T follicular helper cell (primary cell): ENCODE data around the gene SLC16A3.
"Not testable (repeated sequence)": the region's sequence is repeated elsewhere in the genome, so short reads cannot be mapped to it uniquely, and the experiment has no call there.

Experiments used
- DNase-seq: peaks from one replicate; pipeline ENCODE4 v3.0.0-alpha.2; 2020; ENCODE audit warnings: low read depth

Gene SLC16A3

DNA sequence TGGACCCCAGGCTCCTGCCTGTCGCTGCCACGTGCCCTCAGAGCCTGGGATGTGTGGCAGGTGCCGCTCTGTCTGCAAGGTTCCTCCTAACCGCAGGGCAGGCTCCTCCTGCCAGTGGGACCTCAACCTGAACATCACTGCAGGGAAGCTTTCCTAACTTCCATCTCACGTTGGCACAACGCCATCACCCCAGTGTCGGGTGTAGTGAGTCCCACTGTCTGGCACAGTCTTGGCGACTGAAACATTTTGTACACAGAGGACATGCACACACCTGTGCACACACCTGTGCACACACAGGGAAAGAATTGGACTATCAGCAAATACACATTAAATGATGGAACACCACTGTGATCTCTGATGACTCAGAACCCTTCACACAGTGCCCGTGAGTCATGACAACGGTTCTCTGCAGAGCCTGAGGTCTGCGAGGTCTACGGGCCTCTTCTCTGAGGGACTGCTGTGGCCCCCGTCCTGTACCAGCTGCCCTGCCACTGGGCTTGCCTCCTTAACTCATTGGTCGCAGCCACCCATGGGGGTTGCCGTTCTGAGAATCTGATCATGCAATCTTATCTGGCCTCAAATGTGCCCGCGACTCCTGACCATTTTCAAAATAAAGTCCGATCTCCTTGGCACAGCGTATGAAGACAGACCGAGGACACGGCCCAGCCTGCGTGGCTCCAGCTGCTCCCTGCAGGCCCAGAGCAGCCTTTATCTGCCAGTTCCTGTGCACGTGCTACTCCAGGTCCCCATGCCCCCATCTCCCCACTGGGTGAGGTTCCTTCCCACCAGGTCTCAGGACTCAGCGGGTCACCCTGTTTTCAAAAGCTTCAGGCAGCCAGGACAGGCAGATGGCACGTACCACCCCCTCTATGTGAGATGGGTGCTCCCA is 23.8 kb upstream of the SLC16A3 start:
- no peak for DNase-seq

DNA sequence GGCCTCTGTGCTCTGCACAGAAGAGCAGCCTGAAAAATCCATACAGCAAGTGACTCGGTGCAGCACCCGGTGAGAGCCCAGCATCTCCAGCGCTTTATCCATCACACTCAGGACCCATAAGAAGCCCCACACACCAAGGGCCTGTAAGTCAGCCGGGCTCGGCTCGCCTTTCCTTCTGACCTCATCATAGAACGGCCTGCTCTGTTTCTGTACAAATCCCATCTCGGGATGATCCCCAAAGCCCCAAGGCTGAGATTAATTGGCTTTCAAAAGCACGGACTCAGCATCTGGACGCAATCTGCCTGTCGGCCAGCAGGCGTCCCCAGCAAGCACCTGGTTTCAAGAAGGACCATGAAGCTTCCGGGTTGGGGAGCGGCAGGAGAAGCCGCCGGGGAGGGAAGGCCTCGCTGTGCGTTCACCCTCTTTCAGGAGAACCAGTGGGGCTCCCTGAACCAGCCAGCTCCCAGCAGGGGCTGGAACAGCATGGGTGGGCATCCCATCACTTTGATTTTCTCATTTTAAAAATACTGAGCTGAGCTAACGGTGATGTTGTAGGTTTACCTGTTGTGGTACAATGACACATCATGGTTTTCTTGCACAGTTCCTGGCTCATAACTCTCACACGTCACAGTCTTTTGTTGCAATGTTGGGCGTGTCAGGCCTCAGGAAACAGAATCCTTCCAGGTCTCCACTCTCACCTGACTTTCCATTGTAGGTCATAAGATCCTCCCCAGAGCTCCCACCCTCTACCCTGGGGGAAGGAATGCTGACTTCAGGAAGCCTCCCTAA is 22.9 kb upstream of the SLC16A3 start:
- peak; percentile 67 for DNase-seq

DNA sequence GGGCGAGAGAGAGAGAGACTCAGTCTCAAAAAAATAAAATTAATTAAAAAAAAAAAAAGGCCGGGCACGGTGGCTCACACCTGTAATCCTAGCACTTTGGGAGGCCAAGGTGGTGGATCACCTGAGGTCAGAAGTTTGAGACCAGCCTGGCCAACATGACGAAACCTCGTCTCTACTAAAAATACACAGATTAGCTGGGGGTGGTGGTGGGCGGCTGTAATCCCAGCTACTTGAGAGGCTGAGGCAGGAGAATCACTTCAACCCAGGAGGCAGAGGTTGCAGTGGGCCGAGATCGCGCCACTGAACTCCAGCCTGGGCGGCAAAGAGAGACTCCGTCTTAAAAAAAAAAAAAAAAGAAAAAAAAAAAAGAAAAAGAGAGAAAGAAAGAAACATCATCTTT is 18.2 kb upstream of the SLC16A3 start:
- DNase-seq: not testable (repeated sequence)

DNA sequence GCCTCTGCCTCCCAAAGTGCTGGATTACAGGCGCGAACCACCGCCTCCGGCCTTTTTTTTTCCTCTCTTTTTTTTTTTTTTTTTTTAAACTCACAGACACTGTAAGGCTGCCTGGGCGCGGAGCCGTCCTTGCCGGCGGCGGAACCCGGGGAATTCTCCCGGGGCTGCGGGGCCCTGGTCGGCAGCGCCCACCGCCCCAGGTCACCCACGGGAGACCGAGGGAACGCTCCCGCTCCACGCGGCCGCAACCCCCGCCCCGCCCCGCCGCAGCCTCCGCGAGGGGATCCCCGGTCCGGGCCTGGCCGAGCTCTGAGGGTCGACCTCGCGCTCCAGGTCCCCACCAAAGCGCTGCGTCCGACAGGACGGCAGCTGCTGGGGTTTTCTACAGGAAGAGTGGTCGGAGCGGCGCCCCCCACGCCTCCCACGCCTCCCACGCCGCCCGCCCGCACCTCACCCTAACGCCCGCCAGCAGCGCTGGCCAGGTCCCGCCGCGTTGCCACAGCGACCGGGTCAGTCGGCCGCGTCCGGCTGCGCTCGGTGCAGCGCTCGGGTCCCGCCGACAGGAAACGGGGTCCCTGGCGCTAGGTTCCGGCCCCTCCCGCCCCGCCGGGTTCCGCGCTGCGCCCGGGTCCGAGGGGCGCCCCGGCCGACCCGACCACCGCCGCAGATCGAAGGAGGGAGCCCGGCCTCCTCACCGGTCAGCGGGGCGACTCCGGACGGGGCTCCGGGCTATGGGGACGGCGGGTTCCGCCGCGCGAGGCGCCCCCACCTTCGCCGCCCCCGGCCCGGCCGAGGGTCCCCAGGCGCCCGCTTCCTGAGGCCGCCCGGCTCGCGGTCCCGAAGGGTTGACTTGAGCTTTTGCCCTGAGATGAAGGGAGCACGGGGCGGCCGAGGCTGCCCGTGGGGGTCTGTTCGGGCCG is 16.3 kb upstream of the SLC16A3 start, which contains the start of gene CCDC57:
Gene CCDC57 (minus strand): TSS at position 512 of the 920 bp plus-strand sequence. CDS start 10,898 bp downstream, outside the sequence.
- DNase-seq: no peak

DNA sequence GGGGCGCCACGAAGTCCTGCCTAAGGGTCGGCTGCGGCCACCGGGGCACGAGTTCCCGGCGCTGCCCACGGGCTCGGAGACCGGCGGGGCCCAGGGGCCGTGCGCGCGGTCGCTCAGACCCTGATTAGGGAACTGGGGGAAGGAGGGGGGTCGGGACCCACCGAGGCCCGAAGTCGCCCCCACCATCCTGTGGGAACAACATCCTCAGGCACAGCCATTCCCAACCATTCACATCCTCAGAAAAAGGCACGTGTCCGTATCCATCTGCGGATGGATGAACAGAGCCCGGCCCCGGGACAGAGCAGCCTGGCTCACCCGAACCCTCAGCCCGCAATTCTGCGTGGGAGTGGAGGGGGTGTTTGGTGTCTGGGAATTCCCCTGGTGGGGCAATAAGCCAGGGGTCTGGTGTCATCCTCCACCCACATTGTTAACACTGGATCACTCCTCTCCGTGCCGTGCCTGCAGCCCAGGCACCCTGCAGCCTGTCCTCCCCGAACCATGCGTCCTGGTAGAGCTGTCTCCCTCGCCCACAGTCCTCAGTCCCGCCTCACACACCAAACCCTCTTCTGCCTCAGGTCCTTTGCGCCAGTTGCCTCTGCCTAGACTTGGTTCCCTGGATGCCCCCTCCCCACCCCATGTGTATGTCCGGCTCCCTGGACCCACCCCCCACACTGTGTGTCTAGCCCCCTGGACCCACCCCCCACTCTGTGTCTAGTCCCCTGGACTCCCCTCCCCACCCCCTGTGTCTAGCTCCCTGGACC is 15.4 kb upstream of the SLC16A3 start:
- peak; percentile 36 for DNase-seq

DNA sequence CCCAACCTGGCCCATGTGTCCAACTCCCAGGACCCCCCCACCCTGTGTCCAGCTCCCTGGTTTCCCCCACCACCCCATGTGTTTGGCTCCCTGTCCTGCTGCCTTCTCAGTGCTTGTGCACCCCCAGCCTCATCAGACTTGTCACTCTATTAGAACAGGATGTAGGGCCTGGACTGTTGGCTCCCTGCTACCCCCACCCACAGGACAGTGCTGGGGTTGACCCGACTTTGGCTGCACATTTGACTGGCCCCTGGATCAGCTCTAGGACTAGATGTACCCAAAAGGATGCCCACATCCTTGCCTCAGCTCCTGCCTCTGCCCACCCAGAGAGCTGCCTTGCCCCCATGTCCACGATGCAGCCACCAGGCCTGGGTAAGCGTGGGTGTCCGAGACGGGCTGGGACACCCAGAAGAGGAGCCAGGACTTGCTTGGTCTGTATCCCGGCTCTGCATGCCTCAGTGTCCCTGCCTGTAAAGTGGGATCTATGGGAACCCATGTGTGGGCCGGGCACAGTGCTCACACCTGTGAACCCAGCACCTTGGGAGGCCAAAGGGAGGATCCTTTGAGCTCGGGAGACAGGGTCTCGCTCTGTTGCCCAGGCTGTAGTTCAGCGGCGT is 14.7 kb upstream of the SLC16A3 start:
- DNase-seq: no peak

DNA sequence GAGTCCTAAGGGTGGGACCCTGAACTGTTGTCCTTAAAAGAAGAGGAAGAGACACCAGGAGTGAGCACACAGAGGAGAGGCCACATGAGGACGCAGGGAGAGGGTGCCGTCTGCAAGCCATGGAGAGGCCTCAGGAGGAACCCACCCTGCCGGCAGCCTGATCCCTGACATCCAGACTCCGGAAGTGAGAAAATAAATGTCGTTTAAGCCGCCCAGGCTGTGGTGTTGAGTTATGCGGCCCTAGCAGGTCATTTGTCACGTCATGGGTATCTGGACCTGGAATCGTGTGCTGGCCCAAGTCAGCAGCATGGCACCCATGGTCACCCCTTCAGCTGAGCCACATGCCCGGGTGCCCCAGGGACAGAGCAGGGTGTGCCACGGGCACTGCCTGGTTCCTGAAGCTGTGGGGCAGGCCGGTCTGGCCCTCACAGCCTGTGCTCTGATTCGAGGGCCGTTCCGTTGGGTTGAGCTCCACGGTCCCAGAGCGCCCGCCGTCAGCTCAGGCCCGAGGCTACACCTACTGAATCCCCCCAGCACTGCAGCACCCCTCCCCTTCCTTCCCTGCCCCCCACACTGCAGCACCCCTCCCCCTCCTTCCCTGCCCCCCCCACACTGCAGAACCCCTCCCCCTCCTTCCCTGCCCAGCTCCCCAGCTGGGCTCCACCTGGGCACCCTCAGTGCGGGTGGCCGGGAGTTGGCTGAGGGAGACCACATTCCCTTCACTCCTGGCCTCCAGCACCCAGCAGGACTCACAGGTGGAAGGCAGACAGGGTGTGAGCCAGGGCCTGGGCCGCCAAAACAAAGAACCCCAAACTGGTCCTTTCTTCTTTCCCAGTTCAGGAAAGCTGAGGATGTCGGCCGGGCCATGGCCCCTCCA is 13.5 kb upstream of the SLC16A3 start:
- no peak for DNase-seq

DNA sequence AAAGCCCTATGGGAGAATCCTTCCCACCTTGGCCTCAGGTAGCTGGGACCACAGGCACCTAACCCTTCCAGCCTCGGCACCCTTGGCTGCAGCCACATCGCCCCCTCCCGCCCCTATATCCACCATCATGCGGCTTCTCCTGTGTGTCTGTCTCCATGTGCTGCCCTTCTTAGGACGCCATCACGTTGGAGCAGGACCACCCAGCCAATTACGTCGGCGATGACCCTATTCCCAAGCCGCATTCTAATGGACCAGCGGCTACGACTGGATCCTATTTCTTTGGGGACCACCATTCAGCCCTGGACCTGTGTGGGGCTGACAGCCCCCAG is 12.9 kb upstream of the SLC16A3 start:
- no peak for DNase-seq

DNA sequence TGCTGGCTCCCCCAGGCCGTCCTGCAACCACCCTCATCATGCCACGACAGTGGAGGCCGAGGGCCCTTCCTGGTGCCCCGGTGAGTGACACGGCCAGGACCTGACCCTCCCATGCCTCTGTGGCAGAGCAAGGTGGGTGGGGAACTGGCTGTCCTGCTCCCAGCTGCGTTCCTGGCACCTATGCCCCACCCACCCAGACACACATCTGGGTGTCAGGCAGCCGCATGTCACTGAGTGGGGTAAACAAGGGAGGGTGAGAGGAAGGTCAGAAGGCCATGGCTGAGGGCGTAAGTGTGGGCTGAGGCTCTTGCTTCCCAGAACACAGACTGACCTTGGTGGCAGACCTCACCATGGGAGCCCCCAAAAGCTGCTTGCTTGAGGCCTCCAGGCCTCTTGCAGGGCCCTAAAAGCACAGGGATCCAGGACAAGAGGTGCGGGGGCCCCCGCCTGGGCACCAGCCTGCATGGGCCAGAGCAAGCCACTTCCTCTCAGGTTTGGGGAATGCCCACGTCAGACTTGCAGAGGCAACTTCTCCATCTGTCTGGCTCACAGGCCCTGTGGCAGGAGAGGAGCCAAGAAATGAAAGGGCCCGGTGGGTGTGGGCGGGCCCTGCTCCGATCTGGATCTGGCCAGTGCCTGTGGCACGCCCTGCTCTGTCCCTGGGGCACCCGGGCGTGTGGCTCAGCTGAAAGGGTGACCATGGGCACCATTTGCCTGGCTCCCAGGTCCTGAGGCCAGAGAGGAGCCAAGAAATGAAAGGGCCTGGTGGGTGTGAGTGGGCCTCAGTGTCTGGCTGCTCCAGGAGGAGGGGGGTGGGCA is 12.3 kb upstream of the SLC16A3 start:
- DNase-seq: no peak

DNA sequence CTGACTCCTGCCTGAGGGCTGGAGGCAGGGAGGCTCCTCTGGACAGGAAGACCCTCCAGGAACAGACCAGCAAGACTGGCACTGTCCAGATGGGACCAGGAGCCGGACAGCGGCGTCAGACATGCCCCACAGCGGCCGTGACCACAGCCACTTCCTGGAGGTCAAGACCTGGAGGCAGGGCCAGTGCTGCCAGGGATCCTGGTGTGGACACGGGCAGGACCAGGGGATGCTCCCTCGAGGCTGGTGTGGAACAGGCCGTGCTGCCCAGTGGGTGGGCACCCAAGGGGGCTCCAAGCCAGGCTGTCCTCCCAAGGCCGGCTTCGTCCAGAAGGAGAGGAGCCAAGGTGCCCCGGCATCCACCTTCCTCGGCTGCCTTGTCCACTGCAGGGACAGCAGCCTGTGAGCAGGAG is 11.7 kb upstream of the SLC16A3 start:
- DNase-seq: no peak

DNA sequence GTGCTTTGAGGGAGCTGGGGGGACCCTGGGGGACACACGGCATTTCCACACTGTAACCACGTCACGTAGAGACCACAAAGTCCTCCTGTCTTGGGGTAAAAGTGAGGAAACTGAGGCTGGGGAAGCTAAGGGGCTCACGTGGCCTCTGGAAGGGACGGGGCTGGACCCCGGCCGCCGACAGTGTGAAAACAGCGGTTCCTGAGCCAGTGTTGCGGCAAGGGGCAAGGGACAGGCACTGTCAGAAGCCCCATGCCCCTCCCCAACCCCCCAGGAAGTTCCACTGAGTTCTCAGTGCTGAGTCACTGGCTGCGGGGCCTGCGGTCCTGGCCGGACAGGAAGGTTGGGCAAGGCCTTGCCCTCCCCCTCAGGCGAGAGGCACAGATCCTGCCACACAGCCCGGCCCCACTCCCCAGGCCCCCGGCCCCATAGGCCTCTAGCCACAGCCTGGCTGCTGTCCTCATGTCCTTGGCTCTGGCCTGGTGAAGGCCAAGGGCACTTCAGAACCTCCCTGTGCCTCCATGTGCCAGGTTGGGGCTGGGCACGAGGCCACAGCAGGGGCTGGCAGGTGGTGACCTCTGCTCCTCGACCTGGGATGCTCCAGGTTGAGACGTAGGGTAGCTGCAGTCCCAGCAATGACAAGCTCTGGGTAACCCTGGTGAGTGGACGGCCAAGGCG is 11.2 kb upstream of the SLC16A3 start:
- DNase-seq: no peak

DNA sequence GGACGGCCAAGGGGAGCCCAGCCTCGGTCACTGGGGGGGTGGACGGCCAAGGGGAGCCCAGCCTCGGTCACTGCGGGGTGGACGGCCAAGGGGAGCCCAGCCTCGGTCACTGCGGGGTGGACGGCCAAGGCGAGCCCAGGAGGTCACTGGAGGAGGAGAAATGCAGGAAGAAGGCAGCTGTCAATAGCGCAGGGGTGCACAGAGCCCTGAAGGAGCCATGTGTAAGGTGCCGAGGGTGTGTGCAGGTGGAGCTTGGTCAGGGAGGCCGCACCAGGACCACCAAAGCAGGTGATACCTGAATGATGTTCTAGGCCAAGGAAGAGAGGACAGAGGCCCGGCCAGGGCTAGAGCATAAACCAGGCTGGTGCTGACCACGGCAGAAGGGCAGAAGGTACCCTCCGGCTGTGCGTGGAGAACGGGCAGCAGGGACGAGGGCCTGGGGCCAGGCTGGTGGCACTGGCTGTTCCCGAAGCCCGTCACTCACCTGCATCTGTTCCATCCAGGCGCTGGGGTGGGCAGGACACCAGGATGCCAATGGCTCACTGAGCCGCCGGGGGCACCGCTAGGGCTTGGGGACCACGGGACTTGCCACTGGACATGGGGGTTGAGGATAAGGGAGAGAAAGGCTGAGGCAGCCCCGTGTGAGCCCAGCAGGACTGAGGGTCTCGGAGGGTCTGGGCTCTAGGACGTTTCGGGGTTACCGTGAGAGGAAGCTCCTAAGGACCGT is 10.3 kb upstream of the SLC16A3 start:
- DNase-seq: no peak

DNA sequence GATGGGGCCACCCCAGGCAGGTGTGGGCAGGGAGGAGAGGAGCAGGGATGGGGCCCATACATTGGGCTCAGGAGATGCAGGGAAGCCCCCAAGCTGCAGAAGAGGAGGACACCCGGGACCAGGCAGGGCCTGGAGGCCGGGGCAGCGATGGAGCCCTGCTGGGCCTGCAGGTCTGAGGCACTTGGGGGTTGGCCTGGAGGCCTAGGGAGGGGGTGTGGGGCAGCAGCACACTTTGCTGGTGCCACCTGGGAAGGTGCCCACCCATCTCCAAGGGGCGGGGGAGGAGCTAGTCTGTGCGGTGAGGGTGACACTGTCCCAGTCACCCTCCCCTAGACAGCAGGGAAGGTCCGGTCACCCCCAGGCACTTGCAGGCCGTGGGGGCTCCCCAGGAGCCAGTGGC is 9.8 kb upstream of the SLC16A3 start:
- DNase-seq: no peak

DNA sequence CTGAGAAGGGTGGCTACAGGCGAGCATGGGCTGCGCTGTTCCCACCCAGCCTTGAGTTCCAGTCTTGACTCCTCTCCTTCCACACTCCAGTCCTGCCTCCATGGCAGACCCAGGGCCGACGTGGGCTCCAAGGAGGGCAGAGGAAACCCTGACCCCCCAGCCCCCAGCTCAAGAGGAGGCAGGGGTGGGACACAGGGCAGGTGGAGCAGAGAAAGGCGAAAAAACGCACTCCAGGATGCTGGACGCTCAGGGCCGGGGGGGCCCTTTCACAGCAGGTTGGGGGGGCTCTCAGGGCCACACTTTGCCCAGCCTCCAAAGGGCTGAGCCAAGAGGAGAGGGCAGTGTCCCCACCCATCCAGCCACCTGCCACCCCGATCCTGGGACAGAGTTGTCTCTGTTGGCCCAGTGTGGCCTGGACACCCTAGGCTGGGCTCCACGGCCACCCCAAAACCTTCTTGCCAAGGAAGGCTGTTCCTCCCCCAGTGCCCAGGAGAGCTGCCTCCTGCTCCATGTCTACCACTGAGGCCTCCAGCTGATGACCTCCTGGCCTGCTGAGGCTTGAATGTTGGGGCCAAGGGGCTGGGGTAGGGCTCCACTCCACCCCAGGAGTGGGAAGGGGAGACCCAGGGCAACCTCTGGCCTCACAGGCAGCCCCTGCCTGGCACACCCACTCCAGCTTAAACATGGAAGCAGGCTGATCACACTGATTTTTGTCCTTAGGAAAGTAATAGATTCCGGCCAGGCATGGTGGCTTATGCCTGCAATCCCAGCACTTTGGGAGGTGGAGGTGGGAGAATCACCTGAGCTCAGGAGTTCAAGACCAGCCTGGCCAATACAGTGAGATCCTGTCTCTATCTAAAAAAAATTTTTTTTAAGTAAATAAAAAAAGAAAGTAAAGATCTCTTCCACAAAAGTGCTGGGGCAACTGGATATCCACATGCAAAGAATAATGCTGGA is 8.8 kb upstream of the SLC16A3 start:
- DNase-seq: no peak

DNA sequence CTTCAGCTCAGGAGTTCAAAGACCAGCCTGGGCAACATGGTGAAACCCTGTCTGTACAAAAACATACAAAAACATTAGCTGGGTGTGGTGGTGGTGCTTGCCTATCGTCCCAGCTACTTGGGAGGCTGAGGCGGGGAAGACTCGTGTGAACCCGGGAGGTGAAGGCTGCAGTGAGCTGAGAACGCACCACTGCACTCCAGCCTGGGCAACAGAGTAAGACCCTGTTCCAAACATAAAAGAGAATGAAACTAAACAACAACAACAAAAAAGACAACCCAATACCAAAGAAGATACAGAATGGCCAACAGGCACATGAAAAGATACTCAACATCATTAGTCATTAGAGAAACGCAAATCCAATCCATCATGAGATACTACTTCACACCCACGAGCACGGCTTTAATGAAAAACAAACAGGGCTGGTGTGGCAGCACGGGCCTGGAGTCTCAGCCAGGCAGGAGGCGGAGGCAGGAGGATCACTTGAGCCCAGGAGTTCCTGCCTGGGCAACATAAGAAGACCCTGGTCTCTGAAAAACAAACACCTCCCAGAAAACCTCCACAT is 7.4 kb upstream of the SLC16A3 start:
- DNase-seq: no peak

DNA sequence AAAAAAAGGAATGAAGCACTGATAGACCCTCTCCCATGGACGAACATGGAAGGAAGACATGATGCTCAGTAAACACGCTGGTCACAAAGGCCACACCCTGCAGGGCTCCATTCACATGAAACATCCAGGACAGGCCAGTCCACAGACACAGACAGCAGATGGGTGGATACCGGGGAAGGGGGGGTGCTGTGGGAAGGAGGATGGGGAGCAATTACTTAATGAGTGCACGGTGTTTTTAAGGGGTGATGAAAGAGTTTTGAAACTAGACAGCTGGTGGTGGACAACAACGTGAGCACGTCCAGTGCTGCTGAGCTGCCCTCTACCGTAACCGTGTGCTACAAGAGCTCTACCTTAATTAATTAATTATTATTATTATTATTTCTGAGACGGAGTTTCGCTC is 6.0 kb upstream of the SLC16A3 start:
- no peak for DNase-seq
